HCT116 (cell line): ENCODE measurements around the gene CHRNB1. TPM values are rescaled to one million over a fixed set of nuclear protein-coding genes. Genes with fewer than 3 reads are reported as not detected.

ENCODE experiments used
- ATAC-seq: fragments of 200-7000 bp; cut with Tn5 transposase; 2 replicates; pipeline ENCODE4 v1.9.1; 2020; ENCODE audit warnings: mild to moderate bottlenecking, moderate library complexity
- BruUV-seq: library from RNA; stranded (reverse); fragments of 400-500 nt; replicated peaks from 2 replicates; lab custom pipeline; 2021; lab: Mats Ljungman, UMichigan
- CTCF ChIA-PET: fragments of 300-600 bp; sonication (Branson Sonifier 250); formaldehyde crosslinking; loops from one replicate; lab custom pipeline; 2021; ENCODE audit warnings: antibody characterized with exemption; lab: Charles Lee
- POLR2A ChIA-PET: fragments of 300-600, 350-600 bp; sonication (Branson Sonifier 250); formaldehyde crosslinking; loops from one replicate; lab custom pipeline; 2021; ENCODE audit warnings: antibody characterized with exemption; lab: Charles Lee
- RAD21 ChIA-PET, 2 experiments: fragments of 300-600 bp; sonication (Branson Sonifier 250); formaldehyde crosslinking; loops; one replicate each; lab custom pipeline; 2023; ENCODE audit warnings: low total read pairs in 2 of 2; ENCODE audit not compliant: uncharacterized antibody in 2 of 2, unreplicated experiment in 2 of 2, low non-redundant PET in 1 of 2; lab: Charles Lee
- DNase-seq: peaks from one replicate; pipeline ENCODE4 v3.0.0-alpha.2; 2010; ENCODE audit warnings: low read depth, low spot score
- H2AFZ ChIP-seq: fragments of 200-600 bp; shearing (Covaris generic), sonication (generic); 2 replicates; pipeline ENCODE4 v1.6.1; 2017; ENCODE audit warnings: low read depth, mixed run types, mixed read lengths, antibody characterized with exemption, low read length; ENCODE audit not compliant: poor library complexity, severe bottlenecking
- H3K27ac ChIP-seq: 2 replicates; pipeline ENCODE4 v1.5.1; 2012; ENCODE audit warnings: low read depth, low read length
- H3K27me3 ChIP-seq: fragments of 200-600 bp; sonication (generic); 2 replicates; pipeline ENCODE4 v1.6.1; 2016; ENCODE audit warnings: mixed run types, low read length, mixed read lengths; ENCODE audit not compliant: insufficient read depth
- H3K36me3 ChIP-seq, 2 experiments: fragments of 200-500 bp in 1 of 2; fragments of 200-600 bp in 1 of 2; sonication (Bioruptor generic) in 1 of 2; sonication (generic) in 1 of 2; 2 replicates each; pipeline versions ENCODE4 v1.5.1 to v1.6.1; 2014 to 2016; ENCODE audit warnings: low read length in 2 of 2, inconsistent platforms in 1 of 2, mixed read lengths in 1 of 2, mixed run types in 1 of 2; ENCODE audit not compliant: insufficient read depth in 2 of 2, control insufficient read depth in 1 of 2
- H3K4me1 ChIP-seq, 2 experiments: fragments of 200-600 bp in 1 of 2; sonication (generic) in 1 of 2; 2 replicates each; pipeline versions ENCODE4 v1.5.1 to v1.6.1; 2012 to 2017; ENCODE audit warnings: low read length in 2 of 2, inconsistent platforms in 1 of 2, mild to moderate bottlenecking in 1 of 2, mixed read lengths in 1 of 2, mixed run types in 1 of 2, moderate library complexity in 1 of 2; ENCODE audit not compliant: insufficient read depth in 2 of 2, control insufficient read depth in 1 of 2
- H3K4me2 ChIP-seq: fragments of 200-600 bp; sonication (generic); 2 replicates; pipeline ENCODE4 v1.6.1; 2017; ENCODE audit warnings: mixed run types, low read length, mixed read lengths
- H3K4me3 ChIP-seq, 2 experiments: fragments of 200-600 bp in 1 of 2; sonication (generic) in 1 of 2; replicated peaks in 1 of 2; 2 replicates each; pipeline ENCODE4 v1.5.1; 2011 to 2016; ENCODE audit warnings: low read length in 2 of 2, control low read depth in 1 of 2, low read depth in 1 of 2, mild to moderate bottlenecking in 1 of 2, mixed read lengths in 1 of 2, mixed run types in 1 of 2
- H3K79me2 ChIP-seq: fragments of 200-600 bp; sonication (generic); 2 replicates; pipeline ENCODE4 v1.6.1; 2017; ENCODE audit warnings: mild to moderate bottlenecking, mixed run types, low read length, moderate library complexity, mixed read lengths; ENCODE audit not compliant: insufficient read depth
- H3K9ac ChIP-seq: fragments of 200-600 bp; sonication (generic); 2 replicates; pipeline ENCODE4 v1.6.1; 2016; ENCODE audit warnings: low read length, mixed read lengths
- H3K9me2 ChIP-seq: fragments of 200-600 bp; sonication (generic), shearing (Covaris generic); 2 replicates; pipeline ENCODE4 v1.6.1; 2017; ENCODE audit warnings: mixed run types, mild to moderate bottlenecking, moderate library complexity; ENCODE audit not compliant: insufficient read depth
- H3K9me3 ChIP-seq, 2 experiments: fragments of 200-500 bp in 1 of 2; fragments of 200-600 bp in 1 of 2; sonication (Bioruptor generic) in 1 of 2; sonication (generic) in 1 of 2; 2 replicates each; pipeline ENCODE4 v1.6.1; 2014 to 2017; ENCODE audit warnings: low read length in 2 of 2, mixed read lengths in 2 of 2, inconsistent platforms in 1 of 2, low read depth in 1 of 2, mild to moderate bottlenecking in 1 of 2, mixed run types in 1 of 2, moderate library complexity in 1 of 2; ENCODE audit not compliant: control insufficient read depth in 1 of 2, insufficient read depth in 1 of 2
- H4K20me1 ChIP-seq: fragments of 200-600 bp; sonication (generic), shearing (Covaris generic); 2 replicates; pipeline ENCODE4 v1.6.1; 2017; ENCODE audit warnings: mixed run types, mild to moderate bottlenecking, moderate library complexity; ENCODE audit not compliant: insufficient read depth
- CBX3 ChIP-seq: IDR thresholded peaks from 2 replicates; pipeline ENCODE4 v1.6.1; 2012; ENCODE audit warnings: low read depth
- EGR1 ChIP-seq: IDR thresholded peaks from 2 replicates; pipeline ENCODE4 v1.6.1; 2012; ENCODE audit warnings: low read depth
- EZH2 ChIP-seq: fragments of 200-600 bp; sonication (generic); IDR thresholded peaks from 2 replicates; pipeline ENCODE4 v1.6.1; 2017; ENCODE audit warnings: antibody characterized with exemption, mixed run types
- EZH2phosphoT487 ChIP-seq: fragments of 200-600 bp; IDR thresholded peaks from 2 replicates; pipeline ENCODE4 v1.6.1; 2018; ENCODE audit warnings: antibody characterized with exemption, borderline replicate concordance
- JUND ChIP-seq: IDR thresholded peaks from 2 replicates; pipeline ENCODE4 v1.6.1; 2012
- POLR2AphosphoS5 ChIP-seq: IDR thresholded peaks from 2 replicates; pipeline ENCODE4 v1.6.1; 2011; ENCODE audit warnings: mild to moderate bottlenecking, low read depth, low read length, moderate library complexity
- SIN3A ChIP-seq: IDR thresholded peaks from 2 replicates; pipeline ENCODE4 v1.6.1; 2012; ENCODE audit warnings: low read depth
- SP1 ChIP-seq: IDR thresholded peaks from 2 replicates; pipeline ENCODE4 v1.6.1; 2012; ENCODE audit warnings: low read depth
- SRF ChIP-seq: IDR thresholded peaks from 2 replicates; pipeline ENCODE4 v1.6.1; 2012; ENCODE audit warnings: low read depth
- YY1 ChIP-seq: IDR thresholded peaks from 2 replicates; pipeline ENCODE4 v1.6.1; 2011; ENCODE audit warnings: low read length, low read depth, moderate library complexity, mild to moderate bottlenecking; ENCODE audit not compliant: insufficient replicate concordance; ENCODE audit errors: extremely low read depth
- ZFX ChIP-seq: fragments of 450-650 bp; IDR thresholded peaks from 2 replicates; pipeline ENCODE4 v1.6.1; 2017
- ZNF274 ChIP-seq: fragments of 200-500 bp; sonication (Bioruptor generic); IDR thresholded peaks from 2 replicates; pipeline ENCODE4 v1.6.1; 2014; ENCODE audit warnings: mild to moderate bottlenecking, low read depth, low read length, inconsistent platforms
- intact Hi-C: fragments of 100-400 bp; cut with micrococcal nuclease; formaldehyde crosslinking; loops from 2 replicates; pipeline ENCODE4 v1.10.0; 2022
- total RNA-seq: library from RNA; stranded (reverse); gene quantifications from one replicate; pipeline ENCODE4 v1.2.1, GENCODE V29; 2021; ENCODE audit not compliant: unreplicated experiment
- TF ChIP-seq, protein P1 (sequence below): IDR thresholded peaks from 2 replicates; pipeline ENCODE4 v1.6.1; 2012
- TF ChIP-seq, protein P2 (sequence below): IDR thresholded peaks from 2 replicates; pipeline ENCODE4 v1.6.1; 2012
- TF ChIP-seq, protein P3 (sequence below), 3 experiments: fragments of 200-600 bp in 1 of 3; sonication (generic) in 1 of 3; IDR thresholded peaks in 2 of 3; conservative IDR thresholded peaks in 1 of 3; 2 replicates each; pipeline ENCODE4 v1.5.1; 2012 to 2017; ENCODE audit warnings: low read depth in 2 of 3, low read length in 2 of 3, antibody characterized with exemption in 1 of 3, borderline replicate concordance in 1 of 3, control low read depth in 1 of 3, mild to moderate bottlenecking in 1 of 3, mixed read lengths in 1 of 3, mixed run types in 1 of 3, moderate library complexity in 1 of 3; ENCODE audit not compliant: insufficient read depth in 1 of 3
- TF ChIP-seq, protein P4 (sequence below): IDR thresholded peaks from 2 replicates; pipeline ENCODE4 v1.6.1; 2011; ENCODE audit warnings: mild to moderate bottlenecking, low read length, moderate library complexity; ENCODE audit not compliant: insufficient replicate concordance; ENCODE audit errors: extremely low read depth

The CHRNB1 gene
- total RNA-seq, 1 experiment from 2014 or later, result 10.4 TPM

DNA sequence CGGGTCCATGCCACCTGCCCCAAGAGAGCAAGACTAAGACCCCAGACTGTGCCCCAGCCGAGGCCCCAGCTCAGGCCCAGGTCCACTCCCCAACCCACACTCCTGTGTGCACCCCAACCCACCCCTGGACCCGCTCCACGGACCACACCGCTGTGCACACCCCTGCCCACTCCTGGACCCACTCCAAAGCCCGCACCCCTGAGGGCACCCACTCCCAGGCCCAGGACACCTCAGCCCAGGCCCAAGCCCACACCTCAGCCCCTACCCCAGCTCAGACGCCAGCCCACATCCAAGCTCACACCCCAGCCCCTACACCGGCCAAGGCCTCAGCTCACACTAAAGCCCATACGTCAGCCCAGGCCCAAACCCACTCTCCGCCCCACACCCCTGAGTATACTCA, 15.1 kb upstream of the CHRNB1 start:
- Histone ChIP-seq H3K27me3 (no peaks in the 10 kb centered on the region), H3K9me2 (no peaks in the 10 kb centered on the region), H3K9me3 (no peaks in the 10 kb centered on the region; a peak in 1 of 4 replicates), H3K36me3 (no peaks in the 10 kb centered on the region), H2AFZ (no peak overlapping the region), H3K4me1 (peaks cover 0 to 3% of the 10 kb centered on the region in 2 experiments; a peak in 2 of 4 replicates), H3K9ac (no peak overlapping the region), H3K4me3 (no peak overlapping the region), H3K27ac (no peak overlapping the region), H3K79me2 (no peaks in the 10 kb centered on the region), H4K20me1 (no peaks in the 10 kb centered on the region), H3K4me2 (no peak overlapping the region)
- ChIA-PET CTCF (no interaction called here), RAD21 (no interaction called here), POLR2A (interaction anchor here (0.5 to 1.3 kb wide), 2 partner anchors 26 to 346 kb away, joined by 3 read pairs; partner anchors contain the start of gene TMEM256)
- TF ChIP-seq EZH2phosphoT487 (no peak), SRF (no peak), CBX3 (no peak)
- TF ChIP-seq, protein P1, sequence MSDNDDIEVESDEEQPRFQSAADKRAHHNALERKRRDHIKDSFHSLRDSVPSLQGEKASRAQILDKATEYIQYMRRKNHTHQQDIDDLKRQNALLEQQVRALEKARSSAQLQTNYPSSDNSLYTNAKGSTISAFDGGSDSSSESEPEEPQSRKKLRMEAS, result no peak
- TF ChIP-seq, protein P2, sequence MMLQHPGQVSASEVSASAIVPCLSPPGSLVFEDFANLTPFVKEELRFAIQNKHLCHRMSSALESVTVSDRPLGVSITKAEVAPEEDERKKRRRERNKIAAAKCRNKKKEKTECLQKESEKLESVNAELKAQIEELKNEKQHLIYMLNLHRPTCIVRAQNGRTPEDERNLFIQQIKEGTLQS, result no peak
- BruUV-seq, result no TSS peak
- DNase-seq (no peak), ATAC-seq (no peak)
- intact Hi-C loops, result loop anchor here (10.0 kb wide), 1 partner anchor 165 kb away; the partner anchor contains the start of gene CLDN7

DNA sequence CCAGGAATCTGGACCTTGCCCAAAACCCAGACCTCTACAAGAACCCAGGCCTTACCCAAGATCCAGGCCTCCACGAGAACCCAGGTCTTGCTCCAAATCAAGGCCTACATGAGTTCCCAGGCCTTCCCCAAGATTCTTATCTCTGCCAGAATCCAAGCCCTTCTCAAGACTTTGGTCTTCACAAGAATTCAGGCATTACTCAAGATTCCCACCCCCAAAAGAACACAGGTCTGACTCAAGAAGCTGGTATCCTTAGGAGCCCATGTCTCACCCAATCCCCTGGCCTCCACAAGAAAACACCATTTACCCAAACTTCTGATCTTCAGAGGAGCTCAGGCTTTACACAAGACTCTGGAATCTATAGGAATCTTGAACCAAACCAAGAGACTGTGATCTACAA, 13.6 kb upstream of the CHRNB1 start:
- Histone ChIP-seq H3K79me2 (no peaks in the 10 kb centered on the region), H3K27me3 (no peaks in the 10 kb centered on the region), H4K20me1 (no peaks in the 10 kb centered on the region), H2AFZ (no peak overlapping the region), H3K4me3 (no peak overlapping the region), H3K4me2 (no peak overlapping the region), H3K9me2 (no peaks in the 10 kb centered on the region), H3K9ac (no peak overlapping the region), H3K4me1 (peaks cover under 1 to 16% of the 10 kb centered on the region in 2 experiments), H3K27ac (no peak overlapping the region), H3K36me3 (no peaks in the 10 kb centered on the region), H3K9me3 (no peaks in the 10 kb centered on the region; a peak in 1 of 4 replicates)
- ChIA-PET RAD21 (no interaction called here), CTCF (no interaction called here), POLR2A (no interaction called here)
- DNase-seq (no peak), ATAC-seq (no peak)
- BruUV-seq, result no TSS peak
- intact Hi-C loops, result loop anchor here (10.0 kb wide), 1 partner anchor 166 kb away; the partner anchor contains the start of gene CLDN7
- TF ChIP-seq, protein P3, sequence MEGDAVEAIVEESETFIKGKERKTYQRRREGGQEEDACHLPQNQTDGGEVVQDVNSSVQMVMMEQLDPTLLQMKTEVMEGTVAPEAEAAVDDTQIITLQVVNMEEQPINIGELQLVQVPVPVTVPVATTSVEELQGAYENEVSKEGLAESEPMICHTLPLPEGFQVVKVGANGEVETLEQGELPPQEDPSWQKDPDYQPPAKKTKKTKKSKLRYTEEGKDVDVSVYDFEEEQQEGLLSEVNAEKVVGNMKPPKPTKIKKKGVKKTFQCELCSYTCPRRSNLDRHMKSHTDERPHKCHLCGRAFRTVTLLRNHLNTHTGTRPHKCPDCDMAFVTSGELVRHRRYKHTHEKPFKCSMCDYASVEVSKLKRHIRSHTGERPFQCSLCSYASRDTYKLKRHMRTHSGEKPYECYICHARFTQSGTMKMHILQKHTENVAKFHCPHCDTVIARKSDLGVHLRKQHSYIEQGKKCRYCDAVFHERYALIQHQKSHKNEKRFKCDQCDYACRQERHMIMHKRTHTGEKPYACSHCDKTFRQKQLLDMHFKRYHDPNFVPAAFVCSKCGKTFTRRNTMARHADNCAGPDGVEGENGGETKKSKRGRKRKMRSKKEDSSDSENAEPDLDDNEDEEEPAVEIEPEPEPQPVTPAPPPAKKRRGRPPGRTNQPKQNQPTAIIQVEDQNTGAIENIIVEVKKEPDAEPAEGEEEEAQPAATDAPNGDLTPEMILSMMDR (IDR thresholded peaks at IDR 0.05 in 2 of 3, conservative IDR thresholded peaks at IDR 0.05 in 1 of 3; ENCODE audit: borderline replicate concordance in 1 of 3, insufficient read depth in 1 of 3, low read depth in 2 of 3, low read length in 2 of 3), result no peak
- TF ChIP-seq EZH2phosphoT487, result no peak
- no peak for TF ChIP-seq SP1
- no peak for TF ChIP-seq YY1
- TF ChIP-seq SRF, result no peak
- TF ChIP-seq, protein P4, sequence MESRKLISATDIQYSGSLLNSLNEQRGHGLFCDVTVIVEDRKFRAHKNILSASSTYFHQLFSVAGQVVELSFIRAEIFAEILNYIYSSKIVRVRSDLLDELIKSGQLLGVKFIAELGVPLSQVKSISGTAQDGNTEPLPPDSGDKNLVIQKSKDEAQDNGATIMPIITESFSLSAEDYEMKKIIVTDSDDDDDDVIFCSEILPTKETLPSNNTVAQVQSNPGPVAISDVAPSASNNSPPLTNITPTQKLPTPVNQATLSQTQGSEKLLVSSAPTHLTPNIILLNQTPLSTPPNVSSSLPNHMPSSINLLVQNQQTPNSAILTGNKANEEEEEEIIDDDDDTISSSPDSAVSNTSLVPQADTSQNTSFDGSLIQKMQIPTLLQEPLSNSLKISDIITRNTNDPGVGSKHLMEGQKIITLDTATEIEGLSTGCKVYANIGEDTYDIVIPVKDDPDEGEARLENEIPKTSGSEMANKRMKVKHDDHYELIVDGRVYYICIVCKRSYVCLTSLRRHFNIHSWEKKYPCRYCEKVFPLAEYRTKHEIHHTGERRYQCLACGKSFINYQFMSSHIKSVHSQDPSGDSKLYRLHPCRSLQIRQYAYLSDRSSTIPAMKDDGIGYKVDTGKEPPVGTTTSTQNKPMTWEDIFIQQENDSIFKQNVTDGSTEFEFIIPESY, result no peak
- TF ChIP-seq, protein P2, result no peak
- TF ChIP-seq ZNF274, result no peak
- no peak for TF ChIP-seq JUND
- TF ChIP-seq ZFX, result no peak
- no peak for TF ChIP-seq EZH2
- TF ChIP-seq EGR1, result no peak
- no peak for TF ChIP-seq POLR2AphosphoS5
- TF ChIP-seq SIN3A, result no peak
